TTC549 (cell line): ENCODE data around the gene OS9.

Experiments
- FAIRE-seq: peaks from 2 replicates; lab custom pipeline; 2012; peaks lifted over from hg19 to GRCh38; lab: Jason Lieb, UNC

OS9 gene

DNA sequence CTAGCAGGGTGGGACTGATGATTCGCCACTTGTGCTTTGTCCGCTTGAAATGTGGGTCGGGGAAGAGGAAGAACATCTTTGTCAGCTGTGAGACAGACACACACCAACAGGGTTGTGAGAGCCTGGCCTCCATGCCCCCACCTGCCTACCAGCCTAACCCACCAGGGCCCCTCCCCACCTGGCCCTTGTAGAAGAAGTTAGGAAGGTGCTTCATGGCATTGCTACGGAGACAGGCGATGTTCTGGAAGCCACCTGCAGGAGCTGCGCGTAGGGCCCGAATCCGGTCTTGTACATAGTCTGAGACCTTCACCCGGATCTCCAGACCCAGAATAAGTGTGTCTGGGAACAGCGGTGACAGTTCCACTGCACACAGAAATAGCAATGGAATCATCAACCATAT, 75.7 kb downstream of the OS9 start:
- no peak for FAIRE-seq

GRCh38 chr12:57770734-57771133, 76.8 kb downstream of the OS9 start:
- FAIRE-seq: no peak
